M059J (cell line): Measurements from ENCODE around the gene RPS16. TPM values are rescaled to one million over a fixed set of nuclear protein-coding genes. Genes with fewer than 3 reads are reported as not detected.
"Not testable (repeated sequence)": the region's sequence is repeated elsewhere in the genome, so short reads cannot be mapped to it uniquely, and the experiment has no call there.

Source experiments
- DNase-seq: peaks from one replicate; pipeline ENCODE4 v3.0.0-alpha.2; 2012; ENCODE audit warnings: low read depth
- total RNA-seq: library from RNA; depleted of rRNA; stranded (reverse); fragments of >200 nt; shearing (Covaris generic); gene quantifications from 2 replicates; pipeline ENCODE4 v1.2.3, GENCODE V29; 2014; rRNA removed

RPS16 gene
- 26.6 and 28.7 TPM in 2 replicates for total RNA-seq

DNA sequence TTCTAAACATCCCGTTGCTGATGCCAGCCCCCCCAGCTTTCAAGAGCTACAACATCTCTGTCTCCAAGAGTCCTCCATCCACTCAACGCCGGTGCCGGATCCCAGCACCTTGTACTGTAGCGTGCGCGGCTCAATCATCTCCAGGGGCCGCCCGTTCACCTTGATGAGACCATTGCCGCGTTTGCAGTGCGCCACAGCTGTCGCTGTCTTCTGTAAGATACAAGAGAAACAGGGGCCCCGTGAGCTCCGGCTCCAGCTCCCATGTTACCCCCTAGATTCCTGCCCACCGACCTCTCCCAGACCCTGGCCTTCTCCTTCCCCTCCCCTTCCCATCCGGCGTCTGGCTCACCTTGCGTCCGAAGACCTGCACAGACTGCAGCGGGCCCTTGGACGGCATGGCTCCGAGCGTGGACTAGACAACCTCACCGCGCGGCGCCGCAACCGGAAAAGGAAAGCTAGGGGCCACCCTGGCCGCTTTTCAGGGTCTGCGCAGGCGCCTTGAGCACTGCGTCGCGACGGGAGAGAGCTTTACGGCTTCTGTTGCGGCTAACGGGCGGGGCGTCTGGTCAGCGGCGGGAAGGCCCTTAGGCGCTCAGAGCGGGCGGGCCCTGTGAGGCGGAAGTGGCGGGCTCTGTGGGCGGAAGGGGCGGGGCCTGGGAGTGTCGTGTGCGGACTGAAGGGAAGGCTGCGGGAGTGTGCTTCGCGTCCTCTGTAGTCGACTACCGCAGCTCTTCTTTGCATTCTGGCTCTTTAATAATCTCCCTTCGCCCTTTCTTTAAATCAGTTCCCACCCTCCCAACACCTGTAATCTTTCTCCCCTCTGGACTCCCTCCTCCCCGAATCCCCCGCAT is at the start of gene RPS16:
Gene RPS16 (minus strand): TSS at position 451 of the 851 bp plus-strand sequence. CDS start 54 bp downstream, at position 397.
- peak; percentile 96 for DNase-seq

DNA sequence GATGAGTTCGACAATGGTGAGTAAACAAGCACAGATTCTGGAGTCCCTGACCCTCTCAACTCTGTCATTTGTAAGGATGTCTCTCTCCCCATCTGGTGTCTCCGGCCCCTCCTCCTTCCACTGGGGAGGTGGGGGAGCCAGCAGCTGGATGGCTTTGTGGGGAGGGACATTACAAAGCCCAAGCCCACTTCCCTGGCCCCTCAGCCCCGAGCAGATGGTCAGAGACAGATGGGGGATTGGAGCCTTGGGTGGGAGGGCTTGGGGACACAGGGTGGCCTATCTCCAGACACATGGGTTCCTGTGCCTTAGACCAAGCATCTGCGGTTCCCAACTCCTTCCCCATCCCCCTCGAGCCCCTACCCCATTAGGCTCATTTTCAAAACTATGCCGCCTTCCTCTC is 47.4 kb upstream of the RPS16 start:
- no peak for DNase-seq

DNA sequence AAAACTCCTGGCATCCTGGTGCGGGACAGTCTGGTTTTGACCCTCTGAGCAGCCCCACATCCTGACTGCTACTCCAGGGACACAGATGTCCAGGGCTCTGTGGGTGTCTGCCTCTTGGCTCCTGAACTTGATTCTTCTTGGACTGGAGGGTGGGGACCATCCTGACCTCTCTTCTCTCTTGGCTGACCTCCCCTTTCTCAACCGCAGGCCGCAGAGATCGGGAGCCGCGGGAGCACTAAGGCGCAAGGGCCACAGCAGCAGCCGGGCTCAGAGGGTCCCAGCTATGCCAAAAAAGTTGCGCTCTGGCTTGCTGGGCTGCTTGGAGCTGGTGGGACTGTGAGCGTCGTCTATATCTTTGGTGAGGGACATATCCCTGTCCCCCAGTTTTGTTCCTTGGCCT is 45.9 kb upstream of the RPS16 start:
- no peak for DNase-seq

DNA sequence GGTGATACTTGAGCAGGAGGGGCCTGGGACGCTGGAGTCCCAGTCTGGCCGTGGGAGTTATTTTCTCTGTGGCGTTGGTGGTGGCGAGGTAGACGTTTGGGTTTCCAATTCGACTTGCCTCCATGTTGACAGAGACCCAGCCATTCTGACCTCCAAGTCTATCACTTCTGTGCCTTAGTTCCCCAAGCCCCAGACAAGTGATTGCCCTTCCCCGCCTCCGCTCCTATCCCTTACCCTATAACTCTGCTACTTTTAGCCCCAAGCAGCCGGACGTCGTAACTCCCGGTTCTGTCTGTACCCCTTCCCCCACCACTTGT is 45.4 kb upstream of the RPS16 start:
- no peak for DNase-seq

DNA sequence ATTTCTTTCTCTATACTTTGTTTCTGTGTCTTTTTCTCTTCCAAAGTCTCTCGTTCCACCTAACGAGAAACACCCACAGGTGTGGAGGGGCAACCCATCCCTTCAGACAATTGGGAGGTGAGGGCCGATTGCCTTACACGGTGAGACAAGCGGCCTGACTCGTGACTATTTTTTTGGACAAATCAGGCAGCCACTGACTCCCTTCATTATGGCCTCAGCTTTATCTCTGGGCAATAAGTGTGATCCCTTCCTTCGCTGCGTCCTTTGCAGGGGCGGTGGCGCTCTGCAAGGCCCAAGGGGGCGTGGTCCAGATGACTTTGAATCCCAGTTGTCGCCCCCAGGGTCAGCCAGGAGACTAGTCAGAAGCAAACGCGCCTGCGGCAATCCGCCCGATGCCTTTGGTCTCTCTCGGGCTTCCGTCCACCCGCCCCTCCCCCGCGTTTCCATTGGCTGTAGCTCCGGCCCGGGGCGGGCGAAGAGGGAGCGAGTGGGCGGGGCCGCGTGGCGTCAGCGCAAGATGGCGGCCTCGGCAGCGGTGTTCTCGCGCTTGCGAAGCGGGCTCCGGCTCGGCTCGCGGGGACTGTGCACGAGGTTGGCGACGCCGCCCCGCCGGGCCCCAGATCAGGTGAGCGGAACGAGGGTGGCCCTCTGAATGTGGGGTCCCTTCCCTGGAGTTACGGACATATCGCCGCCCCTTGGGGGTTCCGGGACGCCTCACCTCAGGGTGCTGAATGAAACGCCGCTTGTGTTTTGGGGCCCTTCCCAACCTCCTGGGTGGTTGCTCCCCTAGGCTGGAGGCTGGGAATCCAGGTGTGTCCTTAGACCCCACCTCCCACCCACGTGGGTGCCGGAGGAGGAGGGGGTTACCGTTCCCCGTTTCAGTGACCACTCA is 44.8 kb upstream of the RPS16 start, which contains the start of gene TIMM50:
Gene TIMM50 (plus strand): TSS at position 502 of the 892 bp plus-strand sequence. CDS start 16 bp downstream, at position 518.
- DNase-seq, result peak; percentile 96

DNA sequence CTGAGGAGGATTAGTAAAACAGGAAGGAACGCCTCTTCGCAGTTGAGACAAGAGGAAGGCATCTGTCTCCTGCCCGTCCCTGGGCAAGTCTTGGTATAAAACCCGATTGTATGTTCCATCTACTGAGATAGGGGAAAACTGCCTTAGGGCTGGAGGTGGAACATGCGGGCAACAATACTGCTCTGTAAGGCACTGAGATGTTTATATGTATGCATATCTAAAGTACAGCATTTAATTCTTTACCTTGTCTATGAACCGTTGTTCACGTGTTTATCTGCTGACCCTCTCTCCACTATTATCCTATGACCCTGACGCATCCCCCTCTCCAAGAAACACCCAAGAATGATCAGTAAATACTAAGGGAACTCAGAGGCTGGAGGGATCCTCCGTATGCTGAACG is 44.2 kb upstream of the RPS16 start:
- no peak for DNase-seq

DNA sequence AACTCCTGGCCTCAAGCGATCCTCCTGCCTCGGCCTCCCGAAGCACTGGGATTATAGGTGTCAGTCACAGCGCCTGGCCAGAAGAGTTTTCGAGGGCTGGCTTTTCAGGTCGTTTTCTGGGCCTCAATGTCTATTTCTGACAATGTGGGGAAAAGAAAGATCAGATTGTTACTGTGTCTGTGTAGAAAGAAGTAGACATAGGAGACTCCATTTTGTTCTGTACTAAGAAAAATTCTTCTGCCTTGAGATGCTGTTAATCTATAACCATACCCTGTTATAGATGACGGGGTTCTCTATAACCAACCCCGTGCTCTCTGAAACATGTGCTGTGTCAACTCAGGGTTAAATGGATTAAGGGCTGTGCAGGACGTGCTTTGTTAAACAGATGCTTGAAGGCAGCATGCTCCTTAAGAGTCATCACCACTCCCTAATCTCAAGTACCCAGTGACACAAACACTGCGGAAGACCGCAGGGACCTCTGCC is 43.6 kb upstream of the RPS16 start:
- DNase-seq, result not testable (repeated sequence)

DNA sequence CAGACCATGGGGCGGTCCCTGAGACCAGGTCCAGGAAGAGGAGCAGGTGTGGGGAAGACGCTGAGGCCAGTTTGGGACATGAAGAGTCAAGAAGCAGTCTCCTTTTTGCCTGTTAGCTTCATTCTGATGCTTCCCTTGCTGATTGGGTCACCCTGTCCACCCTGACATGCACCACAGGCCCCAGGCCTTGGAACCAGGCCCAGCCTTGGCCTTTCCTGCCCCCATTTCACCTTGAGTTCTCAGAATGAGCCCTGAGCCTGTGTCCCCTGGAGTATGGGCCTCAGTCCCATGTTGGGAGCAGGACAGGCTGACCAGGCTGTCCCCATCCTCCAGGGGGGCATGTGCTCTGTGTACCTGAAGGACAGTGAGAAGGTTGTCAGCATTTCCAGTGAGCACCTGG is 40.0 kb upstream of the RPS16 start:
- DNase-seq, result no peak

DNA sequence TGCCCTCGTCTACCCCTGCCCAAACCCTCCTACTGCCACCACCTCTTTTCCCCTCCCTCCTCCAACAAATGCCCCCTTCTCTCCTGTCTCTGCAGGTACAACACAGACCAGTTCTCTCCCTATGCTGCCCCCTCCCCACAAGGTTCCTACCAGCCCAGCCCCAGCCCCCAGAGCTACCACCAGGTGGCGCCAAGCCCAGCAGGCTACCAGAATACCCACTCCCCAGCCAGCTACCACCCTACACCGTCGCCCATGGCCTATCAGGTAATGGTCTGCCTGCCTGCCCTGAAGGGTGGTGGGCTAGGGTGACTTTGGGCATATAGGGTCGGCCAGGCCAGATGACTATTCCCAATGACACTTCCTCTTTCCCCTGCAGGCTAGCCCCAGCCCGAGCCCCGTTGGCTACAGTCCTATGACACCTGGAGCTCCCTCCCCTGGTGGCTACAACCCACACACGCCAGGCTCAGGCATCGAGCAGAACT is 38.4 kb upstream of the RPS16 start:
- DNase-seq, result no peak

DNA sequence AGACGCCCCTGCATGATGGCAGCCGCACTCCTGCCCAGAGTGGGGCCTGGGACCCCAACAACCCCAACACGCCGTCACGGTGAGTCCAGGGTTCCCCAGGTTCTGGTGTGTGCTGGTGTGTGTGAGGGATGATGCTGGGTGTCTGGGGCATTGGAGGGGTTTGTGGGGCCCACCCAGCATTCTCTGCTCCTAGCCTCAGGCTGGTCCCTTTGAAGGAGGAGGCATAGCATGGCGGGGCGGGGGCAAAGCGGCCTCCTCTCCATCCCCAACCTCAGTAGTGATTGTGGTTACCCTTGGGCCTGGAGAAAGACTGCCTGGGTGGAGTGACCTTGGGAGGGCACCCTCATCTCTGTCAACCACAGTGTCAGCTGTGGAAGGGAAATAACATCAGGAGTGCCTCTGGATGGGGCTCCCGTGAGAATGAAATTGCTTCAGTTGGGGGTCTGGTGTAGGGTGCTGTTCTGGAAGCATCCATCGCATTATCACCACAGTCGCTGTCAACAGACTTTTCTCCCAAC is 37.8 kb upstream of the RPS16 start:
- DNase-seq, result no peak

DNA sequence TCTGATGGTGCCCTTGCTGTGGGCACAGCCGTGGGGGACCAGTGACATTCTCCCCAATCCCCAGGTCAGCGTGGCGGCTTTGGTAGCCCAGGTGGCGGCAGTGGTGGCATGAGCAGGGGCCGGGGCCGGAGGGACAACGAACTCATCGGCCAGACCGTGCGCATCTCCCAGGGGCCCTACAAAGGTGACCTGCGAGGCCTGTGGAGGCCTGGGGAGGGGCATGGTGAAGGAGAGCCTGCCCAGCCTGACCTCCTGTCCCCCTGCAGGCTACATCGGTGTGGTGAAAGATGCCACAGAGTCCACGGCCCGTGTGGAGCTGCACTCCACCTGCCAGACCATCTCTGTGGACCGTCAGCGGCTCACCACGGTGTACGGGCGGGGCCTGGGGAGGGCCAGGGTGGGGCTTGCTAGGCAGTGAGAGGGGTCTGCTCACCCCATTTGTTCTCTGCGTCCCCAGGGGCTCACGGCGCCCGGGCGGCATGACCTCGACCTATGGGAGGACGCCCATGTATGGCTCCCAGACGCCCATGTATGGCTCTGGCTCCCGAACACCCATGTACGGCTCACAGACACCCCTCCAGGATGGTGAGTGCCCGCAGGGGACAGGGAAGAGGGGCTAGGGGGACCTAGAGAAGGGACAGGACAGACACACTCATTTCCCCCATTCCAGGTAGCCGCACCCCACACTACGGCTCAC is 37.1 kb upstream of the RPS16 start:
- no peak for DNase-seq

DNA sequence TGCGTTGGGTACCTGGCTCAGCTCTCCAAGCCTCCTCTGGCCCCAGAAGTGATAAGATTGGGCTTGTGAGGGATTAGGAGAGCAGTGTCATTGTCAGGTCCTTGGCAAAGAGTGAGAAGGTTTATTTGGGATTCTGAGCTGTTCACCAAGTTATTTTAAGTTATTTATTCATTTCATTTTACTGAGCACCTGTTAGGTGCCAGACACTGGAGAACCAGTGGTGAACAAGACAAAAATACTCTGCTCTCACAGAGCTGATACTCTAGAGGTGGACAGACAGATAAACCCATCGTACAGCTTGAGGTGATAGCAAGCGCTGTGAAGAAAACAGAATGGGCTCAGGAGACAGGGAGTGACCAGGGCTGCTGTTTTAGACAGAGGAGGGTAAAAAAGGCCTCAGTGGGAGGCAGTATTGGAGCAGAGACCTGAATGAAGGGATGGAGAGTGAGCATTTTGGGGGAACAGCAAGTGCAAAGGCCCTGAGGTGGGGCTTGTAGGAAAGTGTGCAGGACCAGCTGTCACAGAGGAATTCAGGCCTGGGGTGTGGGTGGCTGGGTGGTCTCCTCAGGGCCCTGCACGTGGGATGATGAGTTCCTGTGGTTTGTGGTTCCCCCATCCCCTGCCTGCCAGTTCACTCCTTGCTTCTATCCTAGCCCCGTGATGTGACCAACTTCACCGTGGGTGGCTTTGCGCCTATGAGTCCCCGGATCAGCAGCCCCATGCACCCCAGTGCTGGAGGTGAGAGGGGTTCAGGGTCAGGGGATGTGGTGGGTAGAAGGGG is 36.2 kb upstream of the RPS16 start:
- DNase-seq, result no peak

DNA sequence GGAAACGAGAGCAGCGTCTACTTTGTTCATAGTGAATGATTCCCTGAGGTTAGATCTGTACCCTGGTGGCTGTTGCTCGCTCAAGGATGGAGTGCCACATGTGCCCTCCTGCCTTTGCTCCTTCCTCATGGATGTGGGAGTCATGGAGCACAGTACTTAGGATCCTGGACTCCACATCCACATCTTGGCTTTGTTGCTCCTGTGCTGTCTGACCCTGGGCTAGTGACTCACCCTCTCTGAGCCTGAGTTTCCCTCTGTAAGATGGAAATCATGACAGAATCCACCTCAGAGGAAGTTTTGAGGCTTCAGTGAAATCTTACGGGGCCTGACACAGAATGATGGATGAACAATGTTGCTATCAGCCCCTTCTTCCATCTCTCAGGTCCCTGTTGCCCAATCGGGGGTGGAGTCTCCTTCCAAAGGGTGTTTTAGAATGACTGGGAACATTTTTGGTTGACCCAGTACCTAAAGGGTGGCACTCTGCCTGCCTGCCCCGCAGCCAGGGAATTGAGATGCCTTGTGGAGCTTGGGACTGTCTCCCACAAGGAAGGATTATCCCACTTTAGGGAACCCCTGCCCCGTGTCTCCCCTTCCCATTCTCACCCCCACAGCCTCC is 35.1 kb upstream of the RPS16 start:
- DNase-seq, result no peak

DNA sequence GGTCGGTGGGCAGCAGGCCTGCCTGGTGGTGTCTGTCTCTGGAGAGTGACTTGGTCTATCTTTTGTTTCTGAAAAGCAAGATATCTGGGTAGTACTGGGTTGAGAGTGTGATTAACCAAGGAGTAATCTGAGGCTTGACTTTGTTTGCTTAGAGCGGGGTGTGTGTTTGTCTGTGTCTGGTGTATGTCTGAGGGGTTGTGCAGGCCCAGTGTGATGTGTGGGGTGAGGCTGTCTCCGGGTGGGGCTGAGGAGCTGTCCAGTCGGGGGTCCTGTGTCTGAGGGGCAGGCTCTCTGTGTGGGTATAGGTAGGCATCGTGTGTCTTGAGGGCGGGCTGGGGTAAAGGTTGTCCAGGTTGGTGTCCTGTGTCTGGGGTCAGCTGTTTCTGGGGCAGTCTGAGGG is 33.8 kb upstream of the RPS16 start:
- no peak for DNase-seq

DNA sequence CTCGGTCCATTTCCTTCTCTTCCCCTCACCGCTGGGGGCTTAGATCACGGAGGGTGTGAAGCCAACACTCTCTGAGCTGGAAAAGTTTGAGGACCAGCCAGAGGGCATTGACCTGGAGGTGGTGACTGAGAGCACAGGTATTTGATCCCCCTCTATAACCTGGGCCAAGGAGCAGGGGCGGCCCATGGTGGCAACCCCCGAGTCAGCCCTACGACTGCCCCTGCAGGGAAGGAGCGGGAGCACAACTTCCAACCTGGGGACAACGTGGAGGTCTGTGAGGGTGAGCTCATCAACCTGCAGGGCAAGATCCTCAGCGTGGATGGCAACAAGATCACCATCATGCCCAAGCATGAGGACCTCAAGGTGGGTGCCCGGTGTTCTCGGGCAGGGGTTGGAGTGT is 33.3 kb upstream of the RPS16 start:
- no peak for DNase-seq

DNA sequence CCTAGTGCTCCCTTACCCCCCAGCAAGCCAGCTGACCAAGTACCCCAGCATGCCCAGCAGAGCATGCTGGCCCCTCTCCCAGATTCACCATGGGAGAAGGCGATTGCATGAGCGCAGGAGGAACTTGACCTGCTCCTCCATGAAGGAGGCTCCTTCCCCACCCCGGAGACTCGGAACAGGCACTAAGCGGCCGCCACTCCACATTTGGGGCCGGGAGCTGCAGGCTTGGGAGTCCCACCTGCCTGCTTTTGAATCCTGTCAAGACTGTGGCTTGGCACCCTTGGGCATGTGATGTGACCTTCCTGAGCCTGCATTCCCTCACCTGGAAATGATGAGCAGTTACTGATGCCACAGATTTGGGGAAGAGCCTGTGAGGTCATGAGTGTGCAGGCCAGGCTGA is 32.2 kb upstream of the RPS16 start:
- no peak for DNase-seq

DNA sequence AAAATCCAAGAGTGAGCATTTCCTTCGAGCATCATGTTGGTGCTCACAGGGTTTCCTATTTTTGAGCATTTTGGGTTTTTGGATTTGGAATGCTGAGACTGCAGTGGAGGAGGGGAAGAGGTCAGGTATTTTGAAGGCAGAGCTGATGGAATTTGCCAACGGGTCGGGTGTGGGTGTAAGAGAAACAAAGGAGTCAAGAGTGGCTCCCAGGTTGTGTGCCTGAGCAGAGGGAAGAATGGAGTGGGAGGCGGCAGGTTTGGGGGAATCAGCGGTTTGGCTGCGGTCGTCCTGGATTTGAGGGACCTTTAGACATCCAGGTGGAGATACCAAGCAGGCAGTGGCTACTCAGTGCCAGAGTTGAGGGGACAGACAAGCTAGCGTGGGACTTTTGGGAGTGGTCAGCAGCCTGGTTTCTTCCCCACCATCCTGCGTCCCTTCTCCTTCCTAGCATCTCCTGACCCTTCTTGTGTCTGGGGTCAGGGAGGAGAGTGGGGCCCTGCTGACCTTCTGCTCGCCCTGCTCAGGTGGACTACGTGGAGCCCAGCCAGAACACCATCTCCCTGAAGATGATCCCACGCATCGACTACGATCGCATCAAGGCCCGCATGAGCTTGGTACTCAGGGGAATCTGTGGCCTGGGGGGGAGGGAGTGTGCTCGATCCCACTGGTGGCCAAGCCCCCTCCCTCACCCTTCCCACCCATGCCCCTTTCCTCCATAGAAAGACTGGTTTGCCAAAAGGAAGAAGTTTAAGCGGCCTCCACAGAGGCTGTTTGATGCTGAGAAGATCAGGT is 30.4 kb upstream of the RPS16 start:
- DNase-seq, result no peak

DNA sequence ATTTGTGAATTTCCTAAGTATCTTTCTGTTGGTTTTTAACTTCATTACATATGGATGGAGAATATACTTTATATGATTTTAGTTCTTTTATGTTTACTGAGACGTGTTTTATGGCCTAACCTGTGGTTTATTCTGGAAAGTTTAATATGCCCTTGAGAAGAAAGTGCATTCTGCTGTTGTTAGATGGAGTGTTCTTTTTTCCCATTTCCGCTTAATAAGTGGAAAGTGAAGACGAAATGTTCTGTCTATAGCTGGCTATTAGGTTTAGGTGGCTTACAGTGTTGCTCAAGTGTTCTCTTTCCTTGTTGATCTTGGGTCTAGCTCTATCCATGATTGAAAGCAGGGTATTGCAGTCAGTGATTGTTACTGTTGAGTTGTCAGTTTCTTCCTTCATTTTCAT is 27.7 kb upstream of the RPS16 start:
- no peak for DNase-seq

DNA sequence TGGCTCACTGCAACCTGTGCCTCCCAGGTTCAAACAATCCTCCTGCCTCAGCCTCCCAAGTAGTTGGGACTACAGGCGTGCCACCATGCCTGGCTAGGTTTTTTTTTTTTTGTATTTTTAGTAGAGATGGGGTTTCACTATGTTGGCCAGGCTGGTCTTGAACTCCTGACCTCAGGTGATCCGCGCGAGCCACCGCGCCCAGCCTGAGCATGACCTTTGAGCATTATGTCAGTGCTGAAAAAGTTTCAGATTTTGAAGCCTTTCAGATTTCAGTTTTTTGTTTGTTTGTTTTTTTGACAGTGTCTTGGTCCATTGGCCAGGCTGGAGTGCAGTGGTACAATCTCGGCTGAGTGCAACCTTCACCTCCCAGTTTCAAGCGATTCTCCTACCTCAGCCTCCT is 15.5 kb upstream of the RPS16 start:
- DNase-seq, result not testable (repeated sequence)
